SK-N-DZ (cell line): Measurements from ENCODE around the gene HIVEP3.

ENCODE experiments used
- DNase-seq: peaks from one replicate; pipeline ENCODE4 v3.0.0-alpha.2; 2015; ENCODE audit warnings: low spot score
- small RNA-seq, 2 experiments: library from RNA; depleted of rRNA; stranded (forward); fragments of <200 nt; gene quantifications; one replicate each; pipeline ENCODE3, GENCODE V24; 2014

HIVEP3 gene

DNA sequence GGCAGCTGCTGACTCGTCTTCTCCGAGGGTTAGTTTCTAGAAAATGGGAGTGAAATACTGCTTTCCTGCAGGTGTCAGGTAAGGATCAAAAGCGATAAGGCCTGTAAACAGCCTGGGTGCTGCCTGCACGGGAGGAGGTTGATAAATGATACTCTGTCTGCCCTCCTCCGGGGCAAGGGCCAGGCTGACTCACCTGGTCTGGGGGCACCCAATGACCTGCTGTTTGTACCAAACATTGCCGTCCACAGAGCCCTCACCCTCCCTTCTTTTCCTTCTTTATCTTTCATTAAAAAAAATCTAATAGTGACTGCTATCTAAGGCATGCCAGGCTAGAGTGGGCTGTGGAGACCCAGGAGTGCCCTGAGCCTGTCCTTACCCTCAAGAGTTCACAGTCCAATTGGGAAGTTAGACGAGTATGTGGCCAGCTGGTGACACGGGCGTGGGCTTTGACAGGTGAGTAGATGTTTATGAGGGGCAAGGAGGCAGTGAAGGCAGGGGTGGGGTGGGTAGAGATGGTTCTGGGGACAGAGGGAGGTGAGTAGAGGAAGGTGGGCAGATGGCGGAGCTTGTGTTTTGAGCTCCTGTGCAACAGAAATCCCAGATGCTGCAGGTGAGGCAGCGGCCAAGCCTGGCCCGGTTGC is 450.5 kb downstream of the HIVEP3 start:
- DNase-seq: no peak

DNA sequence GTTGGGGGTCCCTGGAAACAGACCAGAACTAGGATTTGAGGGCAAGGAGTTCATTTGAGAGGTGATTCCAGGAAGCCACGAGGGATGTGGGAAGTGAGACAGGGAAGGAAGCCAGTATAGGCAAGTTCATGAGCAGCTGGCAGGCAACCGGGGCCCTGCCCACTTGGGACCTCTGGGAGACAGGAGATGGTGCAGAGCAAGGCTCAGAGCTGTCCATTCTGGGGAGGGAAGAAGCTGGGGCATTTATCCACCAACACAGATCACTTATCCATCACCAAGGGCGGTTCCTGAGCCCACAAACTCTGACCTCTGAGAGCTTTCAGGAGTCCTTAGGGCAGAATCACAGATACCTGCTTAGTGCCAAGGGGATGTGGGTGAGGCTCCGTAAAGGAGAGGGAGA is 451.0 kb downstream of the HIVEP3 start:
- no peak for DNase-seq

DNA sequence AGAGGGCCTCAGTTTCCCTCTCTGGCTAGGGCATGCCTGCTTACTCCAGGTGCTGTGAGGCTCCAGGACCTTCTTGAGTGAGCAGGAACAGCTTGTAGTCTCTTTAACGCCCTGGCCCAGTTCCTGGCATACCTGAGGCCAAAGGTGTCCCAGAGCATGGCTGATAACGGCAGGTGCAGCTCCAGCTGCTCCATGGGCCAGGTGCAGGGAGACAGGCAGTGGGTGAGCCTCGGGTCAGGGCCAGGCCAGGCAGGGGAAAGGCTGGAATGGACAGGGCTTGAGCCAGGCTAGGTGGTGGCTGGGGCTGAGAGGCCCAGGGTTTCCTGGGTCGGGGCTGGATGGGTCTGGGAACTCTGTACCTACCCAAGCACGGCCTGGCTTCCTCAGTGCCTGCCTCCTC is 452.6 kb downstream of the HIVEP3 start:
- no peak for DNase-seq

DNA sequence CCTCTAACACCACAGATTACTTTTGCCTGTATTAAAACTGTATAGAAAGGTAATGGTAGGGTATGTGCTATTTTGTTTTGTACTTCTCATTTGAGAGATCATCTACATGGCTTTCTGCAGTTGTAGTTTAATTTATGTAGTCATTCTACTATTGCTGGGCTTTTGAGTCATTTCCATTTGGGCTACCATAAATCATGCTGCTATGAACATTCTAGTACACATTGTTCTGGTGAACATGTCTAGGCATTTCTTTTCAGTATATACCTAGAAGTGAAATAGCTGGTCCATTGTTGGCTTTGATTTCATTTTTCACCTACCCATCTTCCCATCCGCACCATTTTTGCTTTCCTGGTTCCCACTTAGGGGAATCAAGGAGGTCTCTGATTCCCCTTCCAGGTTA is 453.0 kb downstream of the HIVEP3 start:
- DNase-seq: no peak

DNA sequence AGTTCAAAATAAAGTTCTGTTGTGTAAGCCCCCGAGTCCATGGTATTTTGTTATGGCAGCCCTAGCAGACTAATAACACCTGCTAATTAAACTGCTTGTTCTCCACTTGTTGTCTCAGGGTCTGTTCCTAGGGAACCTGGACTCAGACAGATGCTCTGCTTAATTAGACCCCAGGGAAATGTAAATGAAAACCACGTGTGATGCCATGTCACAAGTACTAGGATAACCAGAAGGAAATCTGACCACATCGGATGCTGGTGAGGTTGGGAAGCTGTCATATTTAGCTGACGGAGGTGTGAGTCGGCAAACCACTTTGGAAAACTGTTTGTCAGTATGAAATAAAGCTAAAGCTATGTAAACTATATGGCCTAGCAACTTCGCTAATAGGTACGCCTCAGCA is 453.8 kb downstream of the HIVEP3 start:
- DNase-seq: peak; percentile 40

DNA sequence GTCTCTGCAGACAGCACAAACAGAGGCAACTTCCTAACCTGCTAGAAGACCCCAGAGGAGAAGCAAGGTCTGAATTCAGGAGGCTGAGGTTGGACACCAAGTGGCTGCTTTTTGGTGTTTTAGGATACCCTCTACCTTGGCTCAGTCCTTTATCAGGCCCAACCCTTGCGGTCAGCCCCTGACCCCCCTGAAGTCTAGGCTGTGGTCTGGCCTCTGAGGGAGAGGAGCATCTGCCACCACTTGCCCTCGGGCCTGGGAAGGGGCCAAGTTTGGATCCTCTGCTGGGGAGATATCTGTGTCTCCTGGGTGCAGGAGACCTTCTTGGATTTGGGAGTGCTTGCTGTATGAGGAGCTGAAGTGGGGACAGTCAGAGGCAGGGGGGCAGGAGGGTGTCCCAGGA is 455.2 kb downstream of the HIVEP3 start:
- DNase-seq: no peak

DNA sequence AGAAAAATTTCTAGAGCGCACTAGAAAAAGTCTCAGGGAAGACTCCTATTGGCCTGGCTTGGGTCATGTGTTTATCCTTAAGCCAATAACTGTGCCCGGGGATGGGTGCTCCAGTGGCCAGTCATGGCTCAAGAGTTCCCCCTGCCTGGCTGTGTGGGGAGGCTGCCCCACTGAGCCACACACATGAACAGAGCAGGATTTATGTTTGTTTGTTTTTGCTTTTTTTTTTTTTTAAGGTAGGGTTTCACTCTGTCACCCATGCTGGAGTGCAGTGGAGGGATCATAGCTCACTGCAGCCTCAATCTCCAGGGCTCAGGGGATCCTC is 456.1 kb downstream of the HIVEP3 start:
- DNase-seq: no peak

DNA sequence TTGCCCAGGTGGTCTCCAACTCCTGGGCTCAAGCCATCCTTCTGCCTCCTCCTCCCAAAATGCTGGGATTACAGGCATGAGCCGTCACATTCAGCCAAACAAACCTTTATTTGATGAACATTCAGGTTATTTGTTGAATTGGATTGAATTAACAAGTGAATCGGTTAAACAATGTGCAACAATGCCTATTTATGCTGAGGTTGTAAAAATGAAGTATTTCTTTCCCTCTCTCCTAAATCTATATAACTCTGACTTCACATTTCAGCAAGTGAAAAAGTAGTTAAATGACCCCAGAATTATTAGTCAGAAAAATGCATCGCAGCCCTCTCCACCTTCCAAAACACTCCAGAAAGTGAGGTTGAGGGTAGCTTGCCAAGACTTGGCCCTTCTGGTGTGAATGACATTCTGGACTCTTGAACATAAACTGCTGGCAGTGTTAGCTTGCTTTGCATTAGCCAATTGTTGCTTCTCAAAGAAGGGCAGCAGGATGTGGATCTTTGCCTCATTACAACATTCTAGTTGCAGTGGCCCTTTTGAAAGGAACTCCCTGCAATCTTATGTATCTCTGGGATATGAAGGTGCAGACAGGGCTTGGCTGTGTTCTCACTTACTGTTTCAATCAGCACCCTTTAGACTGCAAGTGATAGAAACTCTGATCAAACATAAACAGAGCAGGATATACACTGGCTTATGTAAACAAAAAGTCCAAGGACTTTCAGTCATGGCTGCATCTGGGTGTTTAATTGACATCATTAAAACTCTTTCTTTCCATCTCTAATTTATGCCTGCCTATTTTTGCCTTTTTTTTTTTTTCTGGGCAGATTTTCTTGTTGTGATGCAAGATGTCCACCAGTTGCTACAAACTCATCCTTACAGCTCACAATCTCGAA is 456.7 kb downstream of the HIVEP3 start:
- DNase-seq: no peak

DNA sequence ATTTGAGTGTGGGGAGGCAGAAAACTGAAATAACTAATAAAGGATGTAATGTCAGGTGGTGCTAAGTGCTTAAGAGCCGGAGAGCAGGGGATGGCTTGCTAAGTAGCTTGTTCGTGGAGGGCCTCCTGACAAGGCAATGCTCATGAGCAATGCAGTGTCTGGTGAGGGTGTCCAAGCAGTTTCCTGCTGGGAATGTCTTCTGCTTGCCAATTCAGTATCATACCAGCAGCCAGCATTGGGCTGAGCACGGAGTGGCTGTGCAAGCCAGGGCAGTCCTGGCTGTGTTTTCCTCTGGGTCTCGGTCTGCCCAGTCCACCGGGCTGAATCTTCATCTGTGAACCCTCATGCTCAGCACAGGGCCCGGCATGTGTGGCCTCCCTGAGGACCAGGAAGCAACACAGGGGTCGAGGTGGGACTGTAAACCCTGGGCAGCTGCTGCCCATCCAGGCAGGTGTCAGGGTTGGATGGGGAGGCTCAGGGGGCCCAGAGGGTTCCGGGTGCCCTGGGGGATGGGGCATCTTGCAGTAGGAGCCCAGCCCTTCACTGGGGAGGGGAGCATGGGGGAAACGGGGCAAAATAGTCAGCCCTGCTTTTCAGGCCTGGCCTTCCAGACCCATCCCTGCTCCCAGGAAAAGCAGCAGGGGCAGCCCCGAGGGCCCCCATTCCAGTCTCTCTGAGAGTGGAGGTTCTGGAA is 461.7 kb downstream of the HIVEP3 start:
- DNase-seq: no peak

Small RNA genes within 50 kb of the gene (small RNA-seq; reads per million reads assigned to genes)
- 0 reads per million in 2 experiments for gene RNA5SP45
